ENCODE measurements around the gene ARMC6.
"Not testable (repeated sequence)": the region's sequence is repeated elsewhere in the genome, so short reads cannot be mapped to it uniquely, and the experiment has no call there.

The ARMC6 gene

DNA sequence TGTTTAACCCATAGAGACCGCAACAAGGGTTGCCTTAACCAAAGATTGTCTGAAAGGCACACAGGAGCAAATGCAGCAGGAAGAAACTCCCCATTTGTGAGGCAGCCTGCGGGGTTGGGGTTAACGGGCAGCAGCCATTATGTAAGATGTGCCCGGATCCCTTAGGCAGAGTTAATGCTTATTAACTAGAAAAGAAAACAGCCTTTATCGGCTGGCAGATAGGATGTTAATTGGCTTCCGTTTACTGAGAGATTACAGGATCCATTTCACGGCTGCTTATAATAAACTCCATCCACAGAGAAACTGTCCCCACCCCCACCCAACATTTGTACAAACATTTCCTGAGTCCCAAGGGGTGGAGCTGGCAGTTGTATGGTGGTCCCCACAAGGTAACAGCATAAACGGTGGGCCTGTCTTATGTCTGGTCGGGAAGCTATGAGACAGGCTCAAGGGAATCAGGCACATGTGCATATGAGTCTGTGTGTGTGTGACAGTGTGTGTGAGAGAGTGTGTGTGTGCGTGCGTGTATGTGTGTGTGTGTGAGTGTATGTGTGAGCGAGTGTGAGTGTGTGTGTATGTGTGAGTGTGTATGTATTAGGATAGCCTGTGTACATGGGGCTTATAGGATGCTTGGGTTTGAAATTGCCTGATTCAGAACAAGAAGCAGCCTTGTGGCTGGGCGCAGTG lies 40.9 kb downstream of the ARMC6 start:
- DNase-seq (ENCODE audit: low spot score) = no peak

- DNase-seq (ENCODE audit: low spot score) = no peak
Observed at GRCh38 chr19:19075126-19075525, 41.7 kb downstream of the ARMC6 start.

GRCh38 chr19:19076476-19076875 lies 43.1 kb downstream of the ARMC6 start:
- no peak for DNase-seq (ENCODE audit: low spot score)

DNA sequence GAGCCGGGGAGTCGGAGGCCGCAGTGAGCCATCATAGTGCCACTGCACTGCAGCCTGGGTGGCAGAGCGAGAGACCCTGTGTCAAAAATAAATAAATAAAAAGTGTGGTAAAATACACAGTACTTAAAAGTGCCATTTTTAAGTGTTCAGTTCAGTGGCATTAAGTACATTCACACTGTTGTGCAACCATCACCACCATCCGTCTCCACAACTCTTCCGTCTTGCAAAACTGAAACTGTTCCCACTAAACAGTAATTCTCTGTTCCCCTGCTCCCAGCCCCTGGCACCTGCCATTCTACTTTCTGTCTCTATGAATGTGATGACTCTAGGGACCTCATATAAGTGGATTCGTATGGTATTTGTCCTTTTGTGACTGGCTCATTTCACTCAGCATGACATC lies 43.7 kb downstream of the ARMC6 start:
- no peak for DNase-seq (ENCODE audit: low spot score)

- DNase-seq (ENCODE audit: low spot score) = no peak
Observed at GRCh38 chr19:19078801-19079200, 45.4 kb downstream of the ARMC6 start.

DNA sequence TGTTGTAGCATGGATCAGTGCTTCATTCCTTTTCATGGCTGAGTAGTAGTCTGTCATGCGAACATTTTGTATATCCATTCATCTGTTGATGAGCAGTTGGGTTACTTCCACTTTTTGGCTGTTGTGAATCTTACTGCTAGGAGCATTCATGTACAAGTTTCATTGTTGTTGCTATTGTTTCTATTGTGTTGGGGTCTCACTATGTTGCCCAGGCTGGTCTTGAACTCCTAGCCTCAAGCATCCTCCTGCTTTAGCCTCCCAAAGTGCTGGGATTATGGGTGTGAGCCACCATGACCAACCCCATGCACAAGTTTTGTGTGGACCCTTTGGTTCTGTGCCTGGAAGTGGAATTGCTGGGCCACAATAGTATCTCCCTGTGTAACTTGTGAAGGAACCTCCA lies 46.2 kb downstream of the ARMC6 start:
- DNase-seq (ENCODE audit: low spot score) = no peak

- no peak for DNase-seq (ENCODE audit: low spot score)
Observed at GRCh38 chr19:19081642-19082151, 48.3 kb downstream of the ARMC6 start.

GRCh38 chr19:19083413-19084178 lies 50.2 kb downstream of the ARMC6 start:
- DNase-seq (ENCODE audit: low spot score) = no peak

DNA sequence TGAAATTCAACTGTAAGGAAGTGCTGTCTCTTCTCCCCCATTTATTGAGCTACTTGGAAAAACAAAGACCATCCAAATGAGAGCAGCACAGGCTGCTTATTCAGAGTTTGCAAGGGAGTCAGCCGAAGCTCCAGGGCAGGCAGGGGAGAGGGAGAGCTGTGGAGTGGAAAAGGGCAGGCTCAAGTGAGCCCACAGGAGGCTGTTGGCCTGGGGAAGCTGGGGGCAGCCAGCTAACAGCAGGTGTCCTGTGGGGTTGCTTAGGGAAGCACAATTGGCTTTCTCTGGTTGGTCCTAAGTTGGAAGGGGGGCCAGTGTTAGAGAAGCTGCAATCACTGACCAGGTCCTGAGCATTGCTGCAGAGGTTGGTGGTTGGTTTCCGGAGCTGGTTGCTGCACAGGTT lies 54.3 kb downstream of the ARMC6 start:
- DNase-seq (ENCODE audit: low spot score) = no peak

- no peak for DNase-seq (ENCODE audit: low spot score)
Observed at GRCh38 chr19:19094513-19094912, 61.1 kb downstream of the ARMC6 start.

- no peak for DNase-seq (ENCODE audit: low spot score)
Observed at GRCh38 chr19:19095691-19096090, 62.3 kb downstream of the ARMC6 start.

DNA sequence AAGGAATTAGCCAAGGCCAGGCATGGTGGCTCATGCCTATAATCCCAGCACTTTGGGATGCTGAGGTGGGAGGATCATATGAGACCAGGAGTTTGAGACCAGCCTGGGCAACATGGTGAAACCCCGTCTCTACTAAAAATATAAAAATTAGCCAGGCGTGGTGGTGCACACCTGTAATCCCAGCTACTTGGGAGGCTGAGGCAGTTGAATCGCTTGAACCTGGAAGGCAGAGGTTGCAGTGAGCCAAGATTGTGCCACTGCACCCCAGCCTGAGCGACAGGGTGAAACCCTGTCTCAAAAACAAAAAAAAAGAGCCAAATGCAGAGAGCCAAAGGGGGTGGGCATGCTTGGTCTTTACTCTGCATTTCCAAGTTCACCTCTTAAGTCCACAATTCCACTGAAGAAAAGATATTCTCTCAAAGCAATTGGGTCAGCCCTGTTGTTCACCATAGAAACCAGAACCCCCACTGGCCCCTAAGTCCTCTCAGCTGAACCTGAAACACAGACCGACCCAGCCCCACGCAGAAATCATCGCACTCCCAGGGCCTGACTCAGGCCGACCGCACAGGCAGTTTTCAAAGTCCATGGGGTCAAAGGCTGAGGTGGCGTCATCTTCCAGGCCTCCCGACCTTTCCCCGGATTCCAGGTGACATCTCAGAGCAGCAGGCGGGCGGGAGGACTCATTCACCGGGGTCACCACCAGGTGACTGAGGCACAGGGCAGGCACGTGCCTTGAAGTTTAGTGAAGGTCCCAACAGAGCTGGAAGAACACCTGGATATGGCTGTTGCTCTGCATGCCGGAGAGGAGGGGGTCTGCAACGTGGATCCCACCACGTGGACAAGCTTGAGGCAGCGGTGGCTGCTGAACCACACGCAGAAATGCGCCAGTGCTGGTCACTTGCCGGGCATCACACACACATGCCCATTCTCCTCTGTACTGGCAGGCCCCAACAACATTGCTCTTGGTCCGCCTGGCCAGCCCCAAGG lies 63.5 kb downstream of the ARMC6 start:
- DNase-seq (ENCODE audit: low spot score) = no peak

- no peak for DNase-seq (ENCODE audit: low spot score)
Observed at GRCh38 chr19:19098084-19098702, 64.8 kb downstream of the ARMC6 start.

DNA sequence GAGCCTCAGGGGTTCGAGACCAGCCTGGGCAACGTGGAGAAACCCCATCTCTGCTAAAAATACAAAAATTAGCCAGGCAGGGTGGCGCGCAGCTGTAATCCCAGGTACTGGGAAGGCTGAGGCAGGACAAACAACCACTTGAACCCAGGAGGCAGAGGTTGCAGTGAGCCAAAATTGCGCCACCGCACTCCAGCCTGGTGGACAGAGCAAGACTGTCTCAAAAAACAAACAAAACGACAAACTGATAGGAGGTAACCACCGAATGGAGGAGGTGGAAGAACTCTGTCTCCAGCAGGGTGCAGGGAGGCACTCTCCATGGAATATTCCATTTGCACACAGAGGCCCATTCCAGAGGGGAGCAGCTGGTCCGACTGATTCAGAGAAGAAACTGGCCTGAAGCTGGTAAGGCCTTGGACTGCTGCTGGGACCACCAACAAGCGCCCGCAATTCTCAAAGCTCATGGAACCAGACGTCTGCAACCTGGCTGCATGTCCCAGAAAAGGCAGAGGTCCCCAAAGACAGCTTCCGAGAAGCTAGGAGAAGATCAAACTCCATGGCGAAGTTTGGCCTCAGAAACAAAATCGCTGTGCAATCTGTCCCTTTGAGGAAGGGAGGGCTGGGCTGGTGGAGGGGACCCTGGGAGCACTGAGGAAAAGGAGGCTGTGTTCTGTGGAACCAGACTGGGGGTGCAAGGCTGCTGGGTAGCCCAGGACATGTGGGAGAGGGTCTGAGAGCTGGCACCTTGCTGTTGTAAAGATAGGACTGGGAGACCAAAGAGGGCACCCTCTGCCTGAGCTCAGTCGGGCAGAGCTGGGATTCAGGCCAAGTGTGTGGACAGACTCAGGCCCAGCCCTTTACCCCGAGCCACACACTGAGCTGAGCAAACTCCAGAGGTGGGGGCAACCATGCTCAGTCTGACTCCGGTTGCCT lies 65.6 kb downstream of the ARMC6 start:
- no peak for DNase-seq (ENCODE audit: low spot score)

- no peak for DNase-seq (ENCODE audit: low spot score)
Observed at GRCh38 chr19:19101540-19101939, 68.1 kb downstream of the ARMC6 start.

GRCh38 chr19:19102566-19102965 lies 69.2 kb downstream of the ARMC6 start:
- not testable (repeated sequence) for DNase-seq (ENCODE audit: low spot score)

DNA sequence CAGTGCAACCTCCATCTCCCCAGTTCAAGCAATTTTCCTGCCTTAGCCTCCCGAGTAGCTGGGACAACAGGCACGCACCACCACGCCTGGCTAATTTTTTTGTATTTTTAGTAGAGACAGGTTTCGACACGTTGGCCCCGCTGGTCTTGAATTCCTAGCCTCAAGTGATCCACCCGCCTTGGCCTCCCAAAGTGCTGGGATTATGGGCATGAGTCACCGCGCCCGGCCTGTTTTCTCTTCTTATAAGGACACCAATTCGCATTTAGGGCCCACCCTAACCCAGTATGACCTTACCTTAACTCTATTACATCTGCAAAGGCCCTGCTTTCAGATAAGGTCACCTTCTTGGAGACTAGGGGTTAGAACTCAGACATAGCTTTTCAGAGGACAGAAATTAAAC lies 69.8 kb downstream of the ARMC6 start:
- no peak for DNase-seq (ENCODE audit: low spot score)

DNA sequence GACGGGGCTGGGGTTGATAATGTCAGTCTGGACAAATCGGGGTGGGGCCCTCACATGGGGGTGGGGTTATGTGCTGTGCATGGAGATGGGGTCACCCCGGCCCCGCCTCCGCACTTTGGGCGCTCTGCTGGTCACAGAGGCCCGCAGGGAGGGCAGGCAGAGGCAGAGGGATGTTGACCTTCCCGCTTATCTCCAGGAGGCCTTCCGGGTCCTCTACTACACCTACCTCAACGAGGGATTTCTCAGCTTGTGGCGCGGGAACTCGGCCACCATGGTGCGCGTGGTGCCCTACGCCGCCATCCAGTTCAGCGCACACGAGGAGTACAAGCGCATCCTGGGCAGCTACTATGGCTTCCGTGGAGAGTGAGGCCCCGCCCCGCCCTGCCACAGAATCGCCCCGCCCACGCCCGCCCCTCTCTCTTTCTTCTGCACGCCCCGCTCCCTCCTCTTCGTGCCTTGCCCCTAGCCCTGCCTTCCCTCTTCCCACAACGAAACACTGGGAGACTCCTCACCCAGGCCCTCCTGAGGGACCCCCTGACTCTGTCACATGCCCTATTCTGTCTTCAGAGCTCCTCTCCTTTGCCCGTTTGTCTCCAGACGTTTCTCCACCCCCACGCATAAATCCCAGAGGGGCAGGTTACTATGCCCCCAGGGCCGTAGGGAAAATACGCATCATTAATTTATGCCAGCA lies 72.1 kb downstream of the ARMC6 start:
- DNase-seq (ENCODE audit: low spot score) = no peak

DNA sequence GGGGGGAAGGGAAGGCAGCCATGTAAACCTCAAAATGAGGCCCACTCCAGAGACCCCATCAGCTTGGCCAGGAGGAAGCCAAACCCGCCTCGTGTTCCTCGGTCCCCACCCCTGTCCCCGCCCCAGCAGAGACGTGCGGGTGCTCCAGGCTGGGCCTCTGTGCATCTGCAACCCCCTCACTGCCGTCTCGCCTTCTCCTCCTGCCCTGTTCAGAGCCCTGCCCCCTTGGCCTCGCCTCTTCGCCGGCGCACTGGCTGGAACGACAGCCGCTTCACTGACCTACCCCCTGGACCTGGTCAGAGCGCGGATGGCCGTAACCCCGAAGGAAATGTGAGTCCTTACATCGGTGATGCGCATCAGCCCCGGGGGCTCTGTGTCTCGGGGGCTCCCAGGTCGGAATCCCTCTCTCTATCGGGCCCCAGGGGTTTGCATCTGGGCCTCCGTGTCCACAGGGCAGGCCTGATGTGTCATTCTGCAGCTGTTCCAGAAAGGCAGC lies 72.7 kb downstream of the ARMC6 start:
- no peak for DNase-seq (ENCODE audit: low spot score)

All from SK-N-DZ (cell line).